Thymus (tissue), 11 donors: ENCODE results near the gene ZNF516. TPM values are rescaled to one million over a fixed set of nuclear protein-coding genes. Genes with fewer than 3 reads are reported as not detected.

Experiments
- DNase-seq, 9 donors: peaks; one replicate each; pipeline ENCODE4 v3.0.0-alpha.2; 2013; ENCODE audit warnings: low spot score in 9 of 9, low read depth in 6 of 9, missing footprints in 1 of 9
- H3K27ac ChIP-seq, 2 donors: one replicate each; pipeline ENCODE4 v1.5.1; 2013; ENCODE audit warnings: control low read depth in 1 of 2, low read depth in 1 of 2, low read length in 1 of 2, mild to moderate bottlenecking in 1 of 2, moderate library complexity in 1 of 2
- H3K27me3 ChIP-seq, 2 donors: one replicate each; pipeline ENCODE4 v1.5.1; 2013; ENCODE audit warnings: low read length in 1 of 2; ENCODE audit not compliant: control insufficient read depth in 2 of 2, insufficient read depth in 1 of 2
- H3K36me3 ChIP-seq, 2 donors: one replicate each; pipeline ENCODE4 v1.5.1; 2013; ENCODE audit warnings: low read length in 1 of 2, mild to moderate bottlenecking in 1 of 2, moderate library complexity in 1 of 2; ENCODE audit not compliant: control insufficient read depth in 2 of 2, insufficient read depth in 2 of 2
- H3K4me1 ChIP-seq, 2 donors: one replicate each; pipeline ENCODE4 v1.5.1; 2013; ENCODE audit warnings: low read length in 2 of 2; ENCODE audit not compliant: control insufficient read depth in 2 of 2, insufficient read depth in 2 of 2
- H3K4me3 ChIP-seq, 2 donors: one replicate each; pipeline ENCODE4 v1.5.1; 2013; ENCODE audit warnings: low read length in 2 of 2, control low read depth in 1 of 2, mild to moderate bottlenecking in 1 of 2
- H3K9me3 ChIP-seq, 2 donors: one replicate each; pipeline ENCODE4 v1.5.1; 2013; ENCODE audit warnings: low read length in 1 of 2, mild to moderate bottlenecking in 1 of 2; ENCODE audit not compliant: control insufficient read depth in 2 of 2, insufficient read depth in 1 of 2
- WGBS: extraction: QIAGEN DNeasy Blood & Tissue Kit; methylation state at CpG from one replicate; pipeline ENCODE4 v1.1.7; 2013; 5-methylcytosine and 5-hydroxymethylcytosine counted together
- polyA plus RNA-seq: library from polyadenylated mRNA; stranded (reverse); fragments of 200-250 nt; gene quantifications from one replicate; pipeline ENCODE4 v1.2.3, GENCODE V29; 2013
- total RNA-seq: library from RNA; stranded (reverse); fragments of 120-200 nt; gene quantifications from one replicate; pipeline ENCODE4 v1.2.4, GENCODE V29; 2013
- donor health status: healthy.

Gene ZNF516
- total and polyA plus RNA-seq, 2 donors = 5.9 to 8.9 TPM

DNA sequence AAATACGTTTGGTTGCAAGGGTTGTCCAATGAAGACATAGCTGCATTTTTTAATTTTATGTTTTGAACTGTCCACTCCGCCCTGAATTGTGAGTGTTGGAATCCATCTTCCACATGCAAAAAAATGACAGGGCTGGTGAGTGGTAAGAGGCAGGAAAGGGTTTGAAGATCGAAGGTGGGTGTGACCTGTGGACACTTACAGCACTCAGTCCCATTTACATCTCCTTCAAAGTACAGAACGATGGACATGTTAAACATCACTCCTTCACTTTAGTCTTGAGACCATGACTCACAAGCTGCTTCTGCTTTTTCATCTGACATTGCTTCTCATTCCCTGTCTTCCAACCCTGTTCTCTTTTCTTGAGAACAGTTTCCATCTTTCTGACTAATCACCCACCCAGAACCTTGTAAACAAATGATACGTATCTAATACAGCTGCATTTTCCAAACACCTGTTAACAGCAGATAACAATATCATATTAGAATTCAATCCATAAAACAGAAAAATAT is 179.3 kb downstream of the ZNF516 start:
- Histone ChIP-seq H3K27ac (no peak overlapping the region), H3K4me3 (no peak overlapping the region), H3K27me3 (no peaks in the 10 kb centered on the region), H3K4me1 (no peaks in the 10 kb centered on the region), H3K9me3 (no peaks in the 10 kb centered on the region), H3K36me3 (no peaks in the 10 kb centered on the region)
- DNase-seq = no peak
- WGBS = 70% methylated on average over 5 of the region's 5 CpGs

DNA sequence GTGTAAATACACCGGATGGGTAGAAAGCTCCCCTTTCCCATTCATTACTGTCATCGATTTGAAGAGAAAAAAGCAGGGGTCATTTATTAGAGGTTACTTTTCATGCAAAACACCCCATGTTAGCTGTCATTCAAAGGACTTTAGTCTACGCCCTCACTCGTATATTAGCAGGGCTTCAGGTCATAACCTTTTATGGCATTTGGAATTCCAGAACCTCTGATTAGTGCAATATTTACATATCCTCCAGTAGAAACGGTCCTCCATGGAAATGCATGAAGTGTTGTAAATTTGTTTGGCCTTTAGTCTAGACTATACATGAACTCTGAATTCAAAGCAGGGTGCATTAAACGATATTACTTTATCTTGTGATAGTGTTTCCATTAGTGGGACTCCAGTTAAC is 180.5 kb downstream of the ZNF516 start:
- Histone ChIP-seq H3K36me3 (no peaks in the 10 kb centered on the region), H3K4me1 (no peaks in the 10 kb centered on the region), H3K27me3 (no peaks in the 10 kb centered on the region), H3K4me3 (no peak overlapping the region), H3K9me3 (no peaks in the 10 kb centered on the region), H3K27ac (no peak overlapping the region)
- DNase-seq = no peak
- WGBS = 54% methylated on average over 6 of the region's 6 CpGs

DNA sequence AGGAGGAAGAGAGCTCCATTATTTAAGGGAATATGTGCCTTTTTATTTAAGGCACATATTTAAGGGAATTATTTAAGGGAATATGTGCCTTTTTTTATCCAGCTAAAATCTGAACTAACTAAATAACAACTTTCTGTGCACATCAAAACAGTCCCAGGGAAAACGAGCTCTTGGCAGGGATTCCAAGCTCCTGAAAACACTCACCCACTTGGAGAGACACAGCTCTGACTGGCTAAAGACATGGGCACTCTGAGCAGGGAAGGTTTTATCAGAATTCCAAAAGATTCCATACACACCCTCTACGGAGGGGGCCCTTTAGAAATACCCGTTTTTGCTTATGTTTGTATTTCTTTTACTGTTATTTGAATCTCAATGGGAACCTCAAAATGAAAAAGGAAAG is 181.0 kb downstream of the ZNF516 start:
- Histone ChIP-seq H3K36me3 (no peaks in the 10 kb centered on the region), H3K4me3 (no peak overlapping the region), H3K9me3 (no peaks in the 10 kb centered on the region), H3K27me3 (no peaks in the 10 kb centered on the region), H3K27ac (no peak overlapping the region), H3K4me1 (no peaks in the 10 kb centered on the region)
- WGBS = 30% methylated on average over 3 of the region's 3 CpGs
- no peak for DNase-seq
